Body of pancreas (tissue), 4 donors: ENCODE measurements around the gene OTUB2.

Experiments used
- POLR2A ChIP-seq, 3 donors: fragments of 450-650 bp; IDR thresholded peaks; one replicate each; pipeline ENCODE4 v1.6.1; 2016; ENCODE audit warnings: antibody characterized with exemption in 3 of 3, mild to moderate bottlenecking in 2 of 3
- TF ChIP-seq, protein P1 (sequence below), 7 experiments: fragments of 450-650 bp in 4 of 7; fragments of 200-600 bp in 3 of 7; sonication (generic) in 3 of 7; IDR thresholded peaks; one replicate each; pipeline ENCODE4 v1.5.1; 2016 to 2019; ENCODE audit warnings: antibody characterized with exemption in 7 of 7

- TF ChIP-seq, protein P1, sequence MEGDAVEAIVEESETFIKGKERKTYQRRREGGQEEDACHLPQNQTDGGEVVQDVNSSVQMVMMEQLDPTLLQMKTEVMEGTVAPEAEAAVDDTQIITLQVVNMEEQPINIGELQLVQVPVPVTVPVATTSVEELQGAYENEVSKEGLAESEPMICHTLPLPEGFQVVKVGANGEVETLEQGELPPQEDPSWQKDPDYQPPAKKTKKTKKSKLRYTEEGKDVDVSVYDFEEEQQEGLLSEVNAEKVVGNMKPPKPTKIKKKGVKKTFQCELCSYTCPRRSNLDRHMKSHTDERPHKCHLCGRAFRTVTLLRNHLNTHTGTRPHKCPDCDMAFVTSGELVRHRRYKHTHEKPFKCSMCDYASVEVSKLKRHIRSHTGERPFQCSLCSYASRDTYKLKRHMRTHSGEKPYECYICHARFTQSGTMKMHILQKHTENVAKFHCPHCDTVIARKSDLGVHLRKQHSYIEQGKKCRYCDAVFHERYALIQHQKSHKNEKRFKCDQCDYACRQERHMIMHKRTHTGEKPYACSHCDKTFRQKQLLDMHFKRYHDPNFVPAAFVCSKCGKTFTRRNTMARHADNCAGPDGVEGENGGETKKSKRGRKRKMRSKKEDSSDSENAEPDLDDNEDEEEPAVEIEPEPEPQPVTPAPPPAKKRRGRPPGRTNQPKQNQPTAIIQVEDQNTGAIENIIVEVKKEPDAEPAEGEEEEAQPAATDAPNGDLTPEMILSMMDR (IDR thresholded peaks at IDR 0.05), result no peak
- no peak for TF ChIP-seq POLR2A (IDR thresholded peaks at IDR 0.05)
Observed at GRCh38 chr14:94051779-94052178, 25.6 kb downstream of the OTUB2 start.
